NCI-H526 treated with DMSO at 0.1 percent for 48 hours (cell line): ENCODE data around the gene CERS6.

Experiments used
- DNase-seq: peaks from one replicate; lab custom pipeline; 2025; lab: John Stamatoyannopoulos, UW

Gene CERS6

GRCh38 chr2:168671932-168672331 is 215.9 kb downstream of the CERS6 start:
- DNase-seq = no peak

- no peak for DNase-seq
Observed at GRCh38 chr2:168673265-168674189, 217.5 kb downstream of the CERS6 start.

GRCh38 chr2:168678153-168678853 is 222.2 kb downstream of the CERS6 start:
- no peak for DNase-seq

DNA sequence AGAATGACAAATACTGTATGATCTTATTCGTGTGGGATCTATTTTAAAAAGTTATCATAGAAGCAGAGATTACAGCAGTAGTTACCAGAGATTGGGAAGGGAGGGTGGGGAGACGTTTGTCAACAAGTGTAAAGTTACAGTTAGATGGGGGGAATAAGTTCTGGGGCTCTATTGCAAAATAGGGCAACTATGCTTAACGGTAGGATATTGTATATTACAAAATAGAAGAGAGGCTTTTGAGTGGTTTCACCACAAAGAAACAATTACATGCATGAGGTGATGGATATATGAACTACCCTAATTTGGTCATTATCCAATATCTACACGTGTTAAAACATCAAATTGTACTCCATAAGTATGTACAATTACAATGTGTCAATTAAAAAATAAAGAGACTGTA is 223.0 kb downstream of the CERS6 start:
- DNase-seq = no peak

DNA sequence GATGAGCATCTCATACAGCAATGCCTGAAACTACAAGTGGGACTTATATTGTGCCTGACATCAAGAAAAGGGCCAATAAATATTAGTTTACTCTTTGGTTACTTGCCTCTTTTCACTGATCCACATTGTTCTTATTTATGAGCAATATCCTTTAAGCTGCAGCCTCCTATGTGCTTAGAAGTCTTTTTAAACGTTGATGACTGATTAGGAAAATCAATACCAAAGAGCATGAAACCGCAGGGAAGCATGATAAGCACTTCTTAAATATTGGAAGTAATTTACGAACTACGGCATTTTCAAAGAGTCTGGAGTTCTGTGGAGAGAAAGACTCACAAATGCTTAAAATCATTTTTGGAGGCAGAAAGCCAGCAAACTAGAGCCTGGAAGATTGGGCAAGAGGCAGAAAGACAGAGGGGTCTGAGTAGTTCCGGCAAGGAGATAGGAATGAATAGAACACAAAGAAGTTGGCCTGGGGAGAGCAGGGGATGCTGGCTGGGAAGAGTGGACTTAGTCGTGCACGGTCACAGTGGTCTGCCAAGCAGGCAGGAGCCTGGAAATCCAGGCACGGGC is 223.8 kb downstream of the CERS6 start:
- no peak for DNase-seq

GRCh38 chr2:168683996-168684395 is 227.9 kb downstream of the CERS6 start:
- DNase-seq = no peak

DNA sequence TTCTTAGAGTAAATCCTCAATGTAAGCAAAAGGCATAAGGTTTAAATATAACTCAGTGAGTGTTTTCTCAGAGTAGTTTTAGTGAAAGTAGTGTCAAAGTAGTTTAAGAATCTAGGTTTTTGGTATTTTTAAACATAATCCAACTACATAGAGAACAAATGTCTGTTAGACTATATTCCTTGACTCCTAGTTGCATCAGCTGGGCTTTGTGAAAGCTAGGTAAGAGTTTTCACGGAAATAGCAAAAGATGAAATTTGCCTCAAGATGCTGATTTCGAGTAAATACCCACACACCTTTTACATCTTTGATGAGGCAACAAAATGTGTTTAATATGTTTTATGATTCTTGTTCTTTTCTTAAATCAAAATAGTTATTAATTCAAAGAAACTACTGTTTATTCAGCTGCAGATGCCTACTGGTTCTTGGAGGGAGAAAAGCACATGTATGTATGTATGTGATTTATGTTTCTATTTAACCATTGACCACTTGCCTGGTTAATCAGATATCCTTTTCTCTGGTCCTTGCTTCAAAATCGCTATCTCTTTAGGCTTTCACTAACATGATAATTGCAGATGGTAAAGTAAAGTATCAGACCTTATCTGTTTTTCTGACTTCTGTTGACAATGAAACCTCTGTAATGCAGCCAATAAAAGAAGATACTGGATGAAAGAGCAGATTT is 229.0 kb downstream of the CERS6 start:
- no peak for DNase-seq

DNA sequence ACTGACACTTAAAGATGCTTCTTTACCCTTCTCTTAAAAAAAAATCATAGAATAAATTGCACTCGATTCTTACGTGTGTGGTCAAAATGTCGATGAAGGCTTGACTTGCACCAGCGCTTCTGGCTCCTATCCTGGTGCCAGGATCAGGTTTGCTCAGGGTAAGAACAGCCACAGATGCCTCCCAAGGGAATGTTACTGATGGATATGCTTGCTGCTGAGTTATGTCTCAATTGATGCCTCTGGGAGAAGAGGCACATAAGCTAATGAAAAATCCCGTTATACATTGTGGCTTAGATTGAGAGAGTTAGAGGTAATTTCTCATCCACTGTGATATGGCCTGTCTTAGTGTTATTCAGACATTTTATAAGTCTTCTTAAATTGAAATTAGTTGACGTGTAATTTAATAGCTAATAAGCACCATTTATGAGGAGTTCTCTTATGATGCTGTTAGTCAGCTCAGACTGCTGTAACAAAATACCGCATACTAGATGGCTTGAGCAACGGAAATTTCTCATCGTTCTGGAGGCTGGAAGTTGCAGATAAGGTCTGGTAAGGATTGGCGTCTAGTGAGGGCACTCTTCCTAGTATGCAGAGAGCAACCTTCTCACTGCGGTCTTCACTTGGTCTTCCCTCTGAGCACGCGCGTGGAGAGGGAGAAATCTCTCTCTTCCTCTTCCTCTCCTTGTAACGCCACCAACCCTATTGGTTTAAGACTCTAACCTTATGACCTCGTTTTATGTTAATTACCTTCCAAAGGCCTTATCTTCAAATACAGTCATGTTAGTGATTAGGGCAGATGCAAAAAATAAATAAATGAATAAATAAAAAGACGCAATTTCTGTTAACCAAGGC is 229.8 kb downstream of the CERS6 start:
- peak; percentile 41 for DNase-seq

DNA sequence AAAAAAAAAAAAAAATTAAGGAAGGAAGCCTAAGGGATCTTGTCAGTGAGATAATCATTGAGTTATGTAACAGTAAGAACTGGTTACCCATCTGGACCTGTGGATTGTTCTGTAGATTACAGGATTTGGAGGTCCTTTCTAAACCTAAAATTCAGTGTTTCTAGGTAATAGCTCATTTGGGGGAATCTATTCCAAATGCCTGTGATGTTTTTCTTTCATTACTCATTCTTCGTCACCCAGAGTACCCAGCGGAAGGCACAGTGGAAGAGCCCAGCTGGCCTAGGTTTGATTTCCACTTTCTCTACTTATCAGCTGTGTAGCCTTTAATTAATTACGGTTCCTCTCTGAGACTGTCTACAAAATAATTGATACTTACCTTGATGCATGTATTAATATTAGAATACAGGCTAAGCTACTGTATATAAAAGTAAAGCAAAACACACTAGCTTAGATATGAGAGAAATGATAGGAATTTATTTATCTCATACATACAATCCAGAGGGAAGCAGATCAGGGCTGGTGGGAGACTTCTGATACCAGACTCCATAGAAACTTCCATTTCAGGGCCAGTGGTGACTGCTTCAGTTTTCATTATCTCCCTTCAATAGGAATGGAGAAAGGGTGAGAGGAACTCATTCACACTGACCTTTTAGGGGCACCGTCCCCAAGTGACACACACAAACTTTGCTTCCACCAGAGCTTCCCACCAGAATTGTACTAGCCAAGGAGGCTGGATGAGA is 230.6 kb downstream of the CERS6 start:
- DNase-seq = no peak

DNA sequence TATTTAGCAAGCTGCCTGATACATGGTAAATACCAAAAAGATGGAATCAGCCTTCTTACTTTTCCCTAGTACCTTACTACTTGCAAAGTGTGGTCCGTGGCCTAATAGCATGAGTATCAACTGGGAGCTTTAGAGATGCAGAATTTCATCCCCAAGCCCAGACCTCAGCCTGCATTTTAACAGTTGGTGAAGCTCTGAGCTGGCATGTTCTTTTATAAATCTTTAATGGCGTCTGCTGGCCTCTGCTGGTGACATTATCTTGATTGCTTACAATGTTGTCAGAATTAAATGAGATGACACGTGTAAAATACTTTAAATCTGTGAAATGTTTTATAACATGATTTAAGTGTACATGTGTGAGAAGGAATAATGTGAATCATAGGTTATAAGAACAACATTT is 231.2 kb downstream of the CERS6 start:
- DNase-seq = peak; percentile 13

DNA sequence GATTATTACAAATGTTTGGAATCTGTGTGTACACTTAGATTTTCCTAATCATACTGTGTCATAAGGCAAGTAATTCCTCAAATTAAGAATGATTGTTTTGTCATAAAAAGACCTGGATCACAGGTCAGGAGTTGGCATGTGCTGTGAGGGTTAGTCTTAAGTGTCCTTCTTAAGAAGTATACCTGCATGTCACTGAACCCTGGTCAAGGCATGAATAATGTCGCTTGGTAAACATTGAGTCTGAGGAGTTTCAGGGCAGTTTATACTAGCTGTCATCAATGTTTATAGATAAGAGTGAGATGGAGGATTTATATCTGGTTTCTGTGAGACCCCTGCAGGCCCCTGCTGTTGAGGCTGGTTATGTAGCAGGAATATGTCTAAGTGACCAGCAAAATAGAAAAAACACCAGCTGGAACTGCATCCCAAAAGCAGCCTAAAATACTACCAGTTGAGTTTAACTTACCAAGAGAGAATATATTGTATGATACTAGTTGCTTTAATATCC is 234.4 kb downstream of the CERS6 start:
- no peak for DNase-seq

DNA sequence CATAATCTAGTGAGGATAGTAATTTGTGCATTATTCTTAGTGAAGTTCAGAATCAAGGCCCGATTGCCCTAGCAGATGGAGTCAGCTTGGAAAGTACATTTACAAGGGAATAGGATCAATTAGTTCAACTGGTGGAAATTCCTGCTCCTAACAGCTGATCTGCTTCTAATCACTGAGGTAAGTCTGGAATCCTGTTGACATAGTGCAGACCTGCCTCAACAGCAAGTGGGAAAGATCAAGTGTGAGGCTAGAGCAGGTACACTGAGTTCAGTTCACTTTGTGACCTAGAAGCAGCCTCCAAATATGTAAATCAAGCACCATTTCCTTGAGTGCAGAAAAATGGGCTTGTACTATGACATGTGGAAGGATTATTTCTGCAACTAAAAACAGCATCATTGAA is 235.1 kb downstream of the CERS6 start:
- DNase-seq = no peak

GRCh38 chr2:168692132-168692744 is 236.2 kb downstream of the CERS6 start:
- DNase-seq = no peak

DNA sequence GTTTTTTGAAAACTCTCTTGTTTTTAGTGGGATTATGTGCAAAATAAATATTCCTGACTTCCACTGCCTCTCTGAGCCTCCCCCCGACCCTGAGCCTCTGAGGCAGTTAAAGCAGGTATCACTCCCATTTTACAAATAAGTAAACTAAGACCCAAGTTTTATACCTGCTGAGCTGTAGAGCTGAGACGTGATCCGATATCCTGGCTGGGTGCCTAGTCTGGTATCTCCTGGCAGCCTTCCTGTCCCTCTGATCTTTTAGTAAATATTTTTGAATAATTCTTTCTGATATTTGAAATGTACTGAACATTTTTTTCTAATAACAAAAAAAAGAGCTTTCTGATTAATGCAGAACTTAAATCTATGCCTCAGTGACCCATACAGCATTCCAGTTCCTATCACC is 238.1 kb downstream of the CERS6 start:
- no peak for DNase-seq

- DNase-seq = peak; percentile 72
Observed at GRCh38 chr2:168694866-168695265, 238.8 kb downstream of the CERS6 start.

DNA sequence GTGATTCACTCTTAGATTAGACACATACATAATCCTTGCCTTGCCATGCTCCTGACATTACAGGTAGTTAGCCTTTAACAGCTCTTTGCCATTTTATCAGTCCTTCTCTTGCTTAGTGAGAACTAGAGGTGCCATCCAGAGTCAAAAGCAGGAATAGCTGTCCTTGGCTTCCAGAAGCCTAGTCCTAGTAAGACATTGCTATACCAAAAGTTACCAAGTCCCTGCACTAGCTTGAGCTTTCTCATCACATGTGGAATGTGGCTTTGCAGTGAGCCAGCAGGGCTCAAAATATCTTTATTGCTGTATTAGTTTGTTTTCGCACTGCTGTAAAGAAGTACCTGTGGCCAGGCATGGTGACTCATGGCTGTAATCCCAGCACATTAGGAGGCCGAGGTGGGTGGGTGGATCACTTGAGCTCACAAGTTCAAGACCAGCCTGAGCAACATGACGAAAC is 241.6 kb downstream of the CERS6 start:
- DNase-seq = no peak

DNA sequence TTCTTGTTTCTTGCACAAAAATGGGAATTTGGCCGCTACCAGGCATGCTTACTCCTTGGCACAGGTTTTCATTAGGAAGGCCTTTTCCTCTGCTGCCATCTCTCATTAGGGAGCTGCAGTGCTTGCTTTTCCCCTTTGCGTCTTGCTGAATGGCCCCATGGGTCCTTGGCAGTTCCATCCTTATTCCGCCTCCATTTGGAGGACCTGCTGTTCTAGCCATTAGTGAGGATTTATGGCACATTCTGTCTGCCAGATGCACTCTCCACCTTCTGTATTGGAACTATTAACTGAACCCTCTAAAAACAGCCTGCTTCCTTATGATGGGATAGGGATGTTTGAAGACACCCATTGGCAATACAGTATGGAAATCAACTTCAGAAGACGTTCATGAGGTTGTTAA is 242.9 kb downstream of the CERS6 start:
- DNase-seq = no peak

DNA sequence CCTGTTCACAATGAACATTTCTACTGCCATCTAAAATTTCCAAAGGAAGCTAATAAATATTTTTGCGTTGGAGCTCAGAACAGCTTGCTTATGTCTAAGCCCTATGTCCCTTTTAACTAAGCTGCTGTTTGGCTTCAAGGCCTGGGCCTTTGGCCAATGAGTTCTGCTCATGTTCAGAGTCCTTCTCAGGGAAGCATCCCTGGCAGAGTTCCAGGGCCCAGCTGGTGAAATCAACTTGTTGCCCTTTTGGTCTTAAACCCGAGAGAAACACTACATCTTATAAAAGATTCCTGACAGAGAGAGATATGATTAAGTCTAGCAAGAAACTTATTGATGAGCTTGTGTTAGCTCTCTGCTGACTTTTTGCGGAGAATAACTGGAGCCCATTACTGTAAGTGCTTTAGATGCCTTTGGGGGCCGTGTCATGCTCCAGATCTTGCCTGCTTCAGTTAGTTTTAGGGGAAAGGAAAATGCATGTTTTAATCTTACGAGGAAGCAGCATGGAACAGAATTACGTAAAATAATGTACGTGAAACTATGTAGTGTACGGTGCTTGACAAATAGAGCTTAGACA is 243.9 kb downstream of the CERS6 start:
- DNase-seq = no peak

DNA sequence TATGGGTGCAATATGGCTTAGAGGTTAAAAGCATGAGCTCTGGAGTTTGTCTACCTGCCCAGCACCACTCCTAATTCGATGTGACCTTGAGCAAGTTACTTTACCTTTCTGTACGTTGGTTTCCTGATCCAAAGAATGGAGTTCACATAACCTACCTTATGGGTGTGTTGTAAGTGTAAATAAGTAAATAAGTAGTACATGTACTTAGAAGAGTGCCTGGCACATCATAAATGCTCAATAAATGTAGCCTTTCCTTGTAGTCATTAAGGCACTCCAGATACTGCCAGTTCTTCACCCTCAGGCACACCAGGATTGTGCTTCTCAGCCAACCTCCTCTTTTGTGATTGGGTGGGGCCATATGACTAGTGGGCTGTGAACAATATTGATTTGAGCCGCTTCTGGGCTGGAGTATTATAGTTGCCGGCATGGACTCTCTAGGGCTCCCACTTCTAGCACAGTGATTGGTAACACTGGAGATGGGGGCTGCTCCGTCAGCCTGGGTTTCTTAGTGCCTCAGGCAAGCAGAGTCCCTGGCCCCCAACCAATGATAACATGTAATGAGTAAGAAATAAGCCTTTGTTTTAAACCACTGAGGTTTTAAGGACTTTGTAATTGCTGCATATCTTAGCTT is 244.7 kb downstream of the CERS6 start:
- DNase-seq = no peak
